Left colon (tissue), 2 donors: ENCODE data around the gene NPR2. TPM values are rescaled to one million over a fixed set of nuclear protein-coding genes. Genes with fewer than 3 reads are reported as not detected.

Experiments
- ATAC-seq: fragments of 200-7000 bp; cut with Tn5 transposase; one replicate; pipeline ENCODE4 v1.9.1; 2020; ENCODE audit warnings: mild to moderate bottlenecking, moderate library complexity
- DNase-seq, 2 donors: peaks; one replicate each; pipeline ENCODE4 v3.0.0-alpha.2; 2020
- intact Hi-C, 2 donors: fragments of 100-400 bp; cut with DNase I in 1 of 2; cut with micrococcal nuclease in 1 of 2; formaldehyde crosslinking; loops; one replicate each; pipeline versions ENCODE4 v1.11.2 to v1.14.0; 2022; cut with DNase I, micrococcal nuclease
- total RNA-seq, 2 donors: library from RNA; stranded (reverse); fragmentation: NEBNext Ultra II Directional; extraction: Animal tissue kit (Norgen Biotek cat#: 25700); gene quantifications; one replicate each; pipeline ENCODE4 v1.2.1, GENCODE V29; 2021
- donor health status: DM: no; HTN: no; CAD: no.
- donor health status: DM: yes; HTN: yes; CAD: no.

The NPR2 gene
- total RNA-seq, 2 donors from 2014 or later: 7.4 to 7.9 TPM

DNA sequence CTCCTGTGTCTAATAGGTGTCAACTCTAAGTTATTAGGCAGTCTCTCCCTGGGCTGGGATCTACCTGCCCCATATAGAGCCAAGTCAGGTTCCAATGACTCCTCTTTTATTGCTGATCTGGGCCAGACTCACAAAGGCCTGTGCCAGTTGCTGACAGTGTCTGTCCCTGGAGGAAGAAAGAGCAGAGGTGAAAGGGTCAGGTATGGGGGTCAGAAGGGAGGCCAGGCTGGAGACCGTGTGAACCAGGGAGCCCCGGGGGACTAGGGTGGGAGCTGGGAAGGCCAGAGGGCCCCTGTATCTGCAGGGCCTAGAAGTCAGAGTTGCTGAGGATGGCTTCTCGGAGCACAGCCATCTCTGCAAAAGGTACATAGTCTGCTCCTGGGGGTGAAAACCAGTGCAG, 26.9 kb downstream of the NPR2 start:
- DNase-seq (no peak), ATAC-seq (no peak)
- intact Hi-C loops: no loop called here

DNA sequence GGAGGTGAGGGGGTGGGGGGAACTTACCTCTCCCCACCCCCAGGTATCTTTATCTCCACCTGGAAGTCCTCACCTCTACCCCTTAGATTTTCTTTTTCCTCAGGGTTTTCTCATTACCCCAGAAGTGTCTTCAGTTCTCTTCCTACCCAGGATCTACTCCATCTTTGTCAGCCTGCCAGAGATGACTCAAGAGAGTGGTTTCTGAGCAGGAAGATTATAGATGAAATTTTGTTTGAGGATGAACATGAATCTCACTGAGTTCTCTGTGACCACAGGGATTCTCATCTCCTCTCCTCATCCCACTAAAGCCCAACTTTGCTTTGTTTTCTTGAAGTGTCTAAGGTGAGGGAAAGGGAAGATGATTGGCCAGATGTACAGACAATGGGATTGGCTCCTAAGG, 28.7 kb downstream of the NPR2 start:
- ATAC-seq (no peak), DNase-seq (no peak)
- intact Hi-C loops: no loop called here

DNA sequence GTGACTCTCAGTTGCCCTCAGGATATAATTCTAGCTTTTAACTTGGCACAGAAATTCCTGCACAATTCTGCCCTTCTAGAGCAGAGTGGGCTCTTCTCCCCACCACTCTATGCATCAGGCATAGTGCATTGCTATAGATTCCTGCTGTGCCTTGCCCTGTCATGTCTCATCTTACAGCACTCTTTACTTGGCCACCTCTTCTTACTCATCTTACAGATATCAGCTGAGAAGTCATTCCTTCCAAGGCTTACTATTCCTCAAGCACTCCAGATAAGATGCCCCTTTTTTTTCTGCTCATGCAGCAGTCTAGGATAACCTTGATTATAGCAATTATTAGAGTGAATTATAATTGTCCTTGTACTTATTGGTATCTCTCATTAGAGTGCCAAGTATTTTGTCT, 31.5 kb downstream of the NPR2 start:
- intact Hi-C loops: no loop called here
- DNase-seq (no peak), ATAC-seq (no peak)

GRCh38 chr9:35826071-35826701, 34.8 kb downstream of the NPR2 start:
- ATAC-seq (peak; percentile 44), DNase-seq (no peak)
- intact Hi-C loops: loop anchor here in 1 of 2 donors (2.0 kb wide), 2 partner anchors 35 to 57 kb away; partner anchors contain the start of gene NPR2

DNA sequence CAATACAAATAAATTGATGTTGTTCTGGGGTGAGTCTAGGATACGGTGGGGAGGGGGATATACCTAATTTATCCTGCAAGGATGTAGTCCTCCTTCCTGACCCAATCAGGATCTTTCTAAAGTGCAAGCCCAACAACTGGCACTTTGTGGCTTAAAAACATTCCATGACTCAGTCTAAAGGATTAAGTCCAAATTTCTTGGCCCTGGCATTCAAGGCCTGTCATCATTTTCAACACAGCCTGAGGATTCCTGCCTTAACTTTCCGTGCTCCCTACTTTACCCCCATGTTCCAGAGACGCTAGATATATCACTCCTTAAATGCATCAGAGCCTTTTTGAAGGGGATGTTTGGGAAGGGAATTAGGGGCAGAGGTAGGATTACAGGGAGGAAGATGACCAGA, 36.1 kb downstream of the NPR2 start:
- ATAC-seq: no peak
- no peak for DNase-seq
- intact Hi-C loops: loop anchor here in 1 of 2 donors (2.0 kb wide), 2 partner anchors 37 to 55 kb away; partner anchors contain the start of gene NPR2

DNA sequence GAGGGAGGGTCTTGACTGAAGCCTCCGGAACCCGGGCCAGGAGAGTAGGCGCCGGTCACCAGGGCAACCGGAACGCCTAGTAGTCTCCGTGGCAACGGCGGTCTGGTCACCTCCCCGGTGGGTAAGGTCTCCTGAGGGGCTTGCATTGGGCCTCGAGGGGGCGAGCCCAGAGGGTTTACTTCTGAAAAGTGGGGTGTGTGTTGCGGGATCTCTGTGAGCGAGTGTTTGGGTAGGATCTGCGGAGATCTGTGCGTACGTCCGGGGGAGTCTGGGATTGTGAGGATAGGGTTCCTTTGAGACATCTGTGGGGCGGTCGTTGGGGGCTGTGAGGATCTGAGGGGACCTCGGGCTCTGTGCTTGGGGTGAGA, 37.3 kb downstream of the NPR2 start, which contains the start of gene FAM221B:
Gene FAM221B (minus strand): TSS at position 17 of the 368 bp plus-strand sequence. CDS start 2,571 bp downstream, outside the sequence.
- peak; percentile 4 for ATAC-seq
- intact Hi-C loops: no loop called here
- peak; percentile 48 to 70 for DNase-seq

DNA sequence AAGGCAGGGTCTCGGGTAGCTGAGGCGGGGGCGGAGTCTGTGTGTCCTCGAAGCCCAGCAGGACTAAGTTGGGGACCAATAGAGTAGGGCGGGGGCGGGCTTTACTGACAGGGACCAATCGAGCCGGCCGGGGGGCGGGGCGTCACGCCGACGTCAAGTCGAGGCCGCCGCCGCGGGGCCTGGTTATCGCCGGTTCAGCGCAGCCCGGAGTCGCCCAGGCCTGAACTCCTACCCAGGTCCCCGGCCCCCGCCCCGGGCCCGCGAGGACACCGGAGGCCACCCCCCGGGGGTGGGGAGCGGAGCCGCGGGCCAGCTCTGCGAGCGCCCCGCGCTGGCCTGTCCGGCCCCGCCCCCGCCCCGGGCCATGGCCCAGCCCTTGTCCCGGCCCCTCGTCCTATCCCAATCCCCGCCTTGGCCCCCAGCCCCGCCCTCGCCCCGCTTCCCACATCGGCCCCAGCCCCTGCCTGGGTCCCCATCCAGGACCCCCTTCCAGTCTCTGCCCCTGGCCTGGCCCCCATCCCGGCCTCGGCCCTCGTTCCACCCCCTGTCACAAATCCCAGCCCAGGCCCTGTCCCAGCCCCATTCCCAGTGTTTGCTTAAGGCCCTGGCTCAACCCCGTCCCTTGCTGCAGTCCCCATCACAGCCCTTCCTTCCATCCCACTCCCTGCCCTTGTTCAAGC, 37.8 kb downstream of the NPR2 start, which contains the start of gene TMEM8B:
Gene TMEM8B (plus strand): TSS at position 145 of the 680 bp plus-strand sequence. CDS start 220 bp downstream, at position 365.
- peak; percentile 97 to 100 for DNase-seq
- ATAC-seq: peak; percentile 77
- intact Hi-C loops: no loop called here

GRCh38 chr9:35829764-35830096, 38.3 kb downstream of the NPR2 start:
- intact Hi-C loops: no loop called here
- ATAC-seq (no peak), DNase-seq (no peak)

DNA sequence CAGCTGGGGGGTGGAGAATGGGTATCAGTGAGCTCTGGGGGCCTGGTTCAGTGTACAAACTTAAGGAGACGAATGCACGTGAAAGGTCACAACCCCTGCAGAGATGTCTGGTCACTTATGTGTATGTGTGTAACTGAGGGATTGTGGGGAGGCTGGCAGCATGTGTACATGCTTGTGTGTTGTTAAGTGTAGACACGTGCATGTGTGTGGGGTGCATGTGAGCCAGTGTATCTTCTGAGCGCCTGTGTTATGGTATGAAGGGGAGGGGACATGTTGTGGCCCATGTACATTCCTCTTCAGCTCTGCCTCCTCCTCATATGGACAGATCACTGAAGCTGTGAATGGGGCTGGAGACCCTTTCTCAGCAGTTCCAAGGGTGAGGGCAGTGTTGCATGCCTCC, 39.6 kb downstream of the NPR2 start:
- ATAC-seq (no peak), DNase-seq (no peak)
- intact Hi-C loops: no loop called here

- intact Hi-C loops: no loop called here
These were observed 41.4 kb downstream of the NPR2 start for GRCh38 chr9:35832814-35833213.

GRCh38 chr9:35834260-35835215, 43.1 kb downstream of the NPR2 start:
- no peak for ATAC-seq
- no peak for DNase-seq
- intact Hi-C loops: no loop called here

More at GRCh38 chr9:35832814-35833213, 41.4 kb downstream of the NPR2 start:
- DNase-seq (no peak), ATAC-seq (peak; percentile 30)

DNA sequence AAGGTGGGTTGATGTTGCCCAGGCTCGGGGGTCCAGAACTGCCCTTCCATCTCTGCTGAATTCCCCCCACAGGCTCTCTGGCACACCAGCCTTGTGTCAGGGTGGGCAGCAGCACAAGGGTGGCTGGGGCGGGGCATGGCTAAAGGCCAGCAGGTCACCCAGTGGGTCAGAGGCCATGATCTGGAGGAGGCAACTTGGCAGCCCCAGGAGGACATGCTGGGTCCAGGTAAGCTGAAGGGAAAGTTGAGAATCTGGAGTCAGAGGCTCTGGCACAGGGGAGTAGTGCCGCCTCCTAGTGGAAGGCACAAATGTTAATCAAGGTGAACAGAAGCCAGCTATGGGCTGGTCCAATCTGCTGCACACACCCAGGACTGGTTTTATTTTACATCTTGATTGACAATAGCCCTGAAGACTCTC, 43.8 kb downstream of the NPR2 start:
- peak; percentile 39 to 61 for DNase-seq
- ATAC-seq: peak; percentile 64
- intact Hi-C loops: no loop called here

GRCh38 chr9:35835766-35836165, 44.4 kb downstream of the NPR2 start:
- DNase-seq (no peak), ATAC-seq (peak; percentile 24)
- intact Hi-C loops: no loop called here

GRCh38 chr9:35836595-35836994, 45.2 kb downstream of the NPR2 start:
- DNase-seq: no peak
- intact Hi-C loops: no loop called here
- no peak for ATAC-seq

DNA sequence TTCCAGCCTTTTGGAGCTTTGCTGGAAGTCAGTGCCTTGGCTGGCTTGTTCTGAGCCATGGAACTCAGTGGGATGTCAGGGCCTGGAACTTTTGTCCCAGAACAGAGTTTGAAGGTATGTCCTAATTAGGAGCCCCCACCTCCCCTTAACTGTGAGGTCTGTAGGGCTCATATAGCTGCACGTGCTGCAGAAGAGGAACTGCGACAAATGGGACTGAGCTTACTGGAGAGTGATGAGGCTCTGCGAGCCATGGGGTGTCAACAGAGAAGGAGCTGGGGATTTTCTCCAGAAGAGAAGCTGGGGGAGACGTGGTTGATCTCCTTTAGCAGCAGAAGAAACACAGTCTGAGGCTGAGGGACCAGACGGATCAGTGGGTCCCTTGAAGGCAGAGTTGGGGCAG, 48.5 kb downstream of the NPR2 start:
- DNase-seq (no peak), ATAC-seq (no peak)
- intact Hi-C loops: no loop called here

- intact Hi-C loops: no loop called here
- ATAC-seq: no peak
- DNase-seq: no peak
These were observed 49.7 kb downstream of the NPR2 start for GRCh38 chr9:35840881-35841644.

- DNase-seq: no peak
- intact Hi-C loops: no loop called here
These were observed 50.2 kb downstream of the NPR2 start for GRCh38 chr9:35841645-35841900.

DNA sequence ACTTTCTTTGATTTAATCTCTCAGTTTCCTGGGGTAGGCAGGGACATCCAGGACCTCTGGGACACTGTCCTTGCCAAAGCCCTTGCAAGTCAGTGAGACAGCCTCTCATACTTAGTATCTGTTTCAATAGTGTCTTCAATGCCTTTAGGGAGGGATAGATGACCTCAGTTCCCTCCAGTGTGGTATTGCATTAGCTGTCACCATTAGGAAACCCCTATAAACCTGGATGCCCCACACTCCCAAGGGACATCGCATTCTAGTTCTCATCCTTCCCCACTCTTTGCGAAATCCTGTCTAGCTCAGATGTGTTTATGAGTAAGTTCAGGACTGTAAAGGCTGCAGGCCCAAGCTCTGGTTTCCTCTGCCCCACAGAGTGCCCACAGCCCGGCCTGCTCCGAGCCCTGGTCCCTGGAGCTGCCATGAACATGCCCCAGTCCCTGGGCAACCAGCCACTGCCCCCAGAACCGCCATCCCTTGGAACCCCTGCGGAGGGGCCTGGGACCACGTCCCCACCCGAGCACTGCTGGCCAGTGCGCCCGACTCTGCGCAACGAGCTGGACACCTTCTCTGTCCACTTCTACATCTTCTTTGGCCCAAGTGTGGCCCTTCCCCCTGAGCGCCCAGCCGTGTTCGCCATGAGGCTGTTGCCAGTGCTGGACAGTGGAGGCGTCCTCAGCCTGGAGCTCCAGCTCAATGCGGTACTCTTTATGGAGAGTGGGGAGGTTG, 50.8 kb downstream of the NPR2 start:
- ATAC-seq (no peak), DNase-seq (no peak)
- intact Hi-C loops: no loop called here

More at GRCh38 chr9:35841645-35841900, 50.2 kb downstream of the NPR2 start:
- no peak for ATAC-seq
